ENCODE measurements around the gene FSIP1.

DNA sequence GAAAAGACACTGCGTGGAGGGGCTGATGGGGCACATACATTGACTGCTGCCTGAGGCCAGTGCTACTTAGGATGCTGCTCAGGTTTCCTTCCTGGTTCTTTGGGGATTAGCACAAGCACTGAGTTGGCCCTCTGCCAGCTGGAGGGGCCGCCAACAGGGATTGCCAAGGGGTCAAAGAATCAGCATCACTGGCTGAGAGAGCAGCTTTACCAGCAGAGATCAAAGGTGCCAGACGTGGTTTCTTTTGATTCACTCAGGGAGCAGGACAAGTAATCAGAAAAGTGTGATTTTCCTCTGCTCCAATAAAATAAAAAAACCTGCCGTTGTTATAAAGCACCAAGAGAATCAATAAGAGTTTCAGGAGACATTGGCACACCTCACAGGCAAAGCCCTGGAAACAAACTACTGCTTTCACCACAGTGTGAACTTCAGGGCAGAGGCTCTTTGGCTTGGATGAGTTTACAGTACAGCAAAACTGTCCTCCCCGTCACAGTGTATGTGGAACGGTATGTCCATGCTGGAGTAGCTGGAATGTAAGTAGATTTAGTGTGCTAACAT, 45.8 kb upstream of the FSIP1 start:
- TF ChIP-seq POLR2A (IDR thresholded peaks at IDR 0.05) = no peak
- TF ChIP-seq, protein P1, sequence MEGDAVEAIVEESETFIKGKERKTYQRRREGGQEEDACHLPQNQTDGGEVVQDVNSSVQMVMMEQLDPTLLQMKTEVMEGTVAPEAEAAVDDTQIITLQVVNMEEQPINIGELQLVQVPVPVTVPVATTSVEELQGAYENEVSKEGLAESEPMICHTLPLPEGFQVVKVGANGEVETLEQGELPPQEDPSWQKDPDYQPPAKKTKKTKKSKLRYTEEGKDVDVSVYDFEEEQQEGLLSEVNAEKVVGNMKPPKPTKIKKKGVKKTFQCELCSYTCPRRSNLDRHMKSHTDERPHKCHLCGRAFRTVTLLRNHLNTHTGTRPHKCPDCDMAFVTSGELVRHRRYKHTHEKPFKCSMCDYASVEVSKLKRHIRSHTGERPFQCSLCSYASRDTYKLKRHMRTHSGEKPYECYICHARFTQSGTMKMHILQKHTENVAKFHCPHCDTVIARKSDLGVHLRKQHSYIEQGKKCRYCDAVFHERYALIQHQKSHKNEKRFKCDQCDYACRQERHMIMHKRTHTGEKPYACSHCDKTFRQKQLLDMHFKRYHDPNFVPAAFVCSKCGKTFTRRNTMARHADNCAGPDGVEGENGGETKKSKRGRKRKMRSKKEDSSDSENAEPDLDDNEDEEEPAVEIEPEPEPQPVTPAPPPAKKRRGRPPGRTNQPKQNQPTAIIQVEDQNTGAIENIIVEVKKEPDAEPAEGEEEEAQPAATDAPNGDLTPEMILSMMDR (IDR thresholded peaks at IDR 0.05) = no peak
